Measurements from ENCODE around the gene VWA8. TPM values are rescaled to one million over a fixed set of nuclear protein-coding genes. Genes with fewer than 3 reads are reported as not detected.
A peak's percentile ranks its signal among the peaks of the same experiment; 100 is the strongest.

VWA8 gene
- total RNA-seq, 1 donor = 33.2 TPM

DNA sequence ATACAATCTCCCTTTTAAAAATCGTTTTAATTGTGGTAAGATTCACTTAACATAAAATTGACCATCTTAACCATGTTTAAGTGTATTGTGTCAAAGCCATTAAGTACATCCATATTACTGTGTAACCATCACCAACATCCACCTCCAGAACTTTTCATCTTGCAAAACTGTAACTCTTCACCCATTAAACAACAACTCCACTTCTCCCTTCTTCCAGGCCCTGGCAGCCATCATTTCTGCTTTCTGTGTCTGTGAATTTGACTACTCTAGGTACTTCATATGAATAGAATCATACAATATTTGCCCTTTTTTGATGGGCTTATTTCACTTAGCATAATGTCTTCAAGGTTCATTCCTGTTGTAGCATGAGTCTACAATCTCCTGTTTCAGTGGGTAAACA, 36.5 kb upstream of the VWA8 start:
- TF ChIP-seq, protein P1, sequence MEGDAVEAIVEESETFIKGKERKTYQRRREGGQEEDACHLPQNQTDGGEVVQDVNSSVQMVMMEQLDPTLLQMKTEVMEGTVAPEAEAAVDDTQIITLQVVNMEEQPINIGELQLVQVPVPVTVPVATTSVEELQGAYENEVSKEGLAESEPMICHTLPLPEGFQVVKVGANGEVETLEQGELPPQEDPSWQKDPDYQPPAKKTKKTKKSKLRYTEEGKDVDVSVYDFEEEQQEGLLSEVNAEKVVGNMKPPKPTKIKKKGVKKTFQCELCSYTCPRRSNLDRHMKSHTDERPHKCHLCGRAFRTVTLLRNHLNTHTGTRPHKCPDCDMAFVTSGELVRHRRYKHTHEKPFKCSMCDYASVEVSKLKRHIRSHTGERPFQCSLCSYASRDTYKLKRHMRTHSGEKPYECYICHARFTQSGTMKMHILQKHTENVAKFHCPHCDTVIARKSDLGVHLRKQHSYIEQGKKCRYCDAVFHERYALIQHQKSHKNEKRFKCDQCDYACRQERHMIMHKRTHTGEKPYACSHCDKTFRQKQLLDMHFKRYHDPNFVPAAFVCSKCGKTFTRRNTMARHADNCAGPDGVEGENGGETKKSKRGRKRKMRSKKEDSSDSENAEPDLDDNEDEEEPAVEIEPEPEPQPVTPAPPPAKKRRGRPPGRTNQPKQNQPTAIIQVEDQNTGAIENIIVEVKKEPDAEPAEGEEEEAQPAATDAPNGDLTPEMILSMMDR (IDR thresholded peaks at IDR 0.05; ENCODE audit: insufficient read depth, low read depth, low read length) = no peak
- no peak for DNase-seq (ENCODE audit: low read depth)
- no peak overlapping the region for H3K4me3 ChIP-seq (ENCODE audit: low read depth, low read length)

- TF ChIP-seq, protein P1 (IDR thresholded peaks at IDR 0.05; ENCODE audit: insufficient read depth, low read depth, low read length) = no peak
- DNase-seq (ENCODE audit: low read depth) = peak; percentile 16
Measured at GRCh38 chr13:41995946-41996345, 35.0 kb upstream of the VWA8 start.

GRCh38 chr13:41995336-41995735, 34.4 kb upstream of the VWA8 start:
- TF ChIP-seq, protein P1 (IDR thresholded peaks at IDR 0.05; ENCODE audit: insufficient read depth, low read depth, low read length) = no peak
- no peak for DNase-seq (ENCODE audit: low read depth)
- H3K4me3 ChIP-seq (ENCODE audit: low read depth, low read length) = no peak overlapping the region

More at GRCh38 chr13:41995946-41996345, 35.0 kb upstream of the VWA8 start:
- no peak overlapping the region for H3K4me3 ChIP-seq (ENCODE audit: low read depth, low read length)

DNA sequence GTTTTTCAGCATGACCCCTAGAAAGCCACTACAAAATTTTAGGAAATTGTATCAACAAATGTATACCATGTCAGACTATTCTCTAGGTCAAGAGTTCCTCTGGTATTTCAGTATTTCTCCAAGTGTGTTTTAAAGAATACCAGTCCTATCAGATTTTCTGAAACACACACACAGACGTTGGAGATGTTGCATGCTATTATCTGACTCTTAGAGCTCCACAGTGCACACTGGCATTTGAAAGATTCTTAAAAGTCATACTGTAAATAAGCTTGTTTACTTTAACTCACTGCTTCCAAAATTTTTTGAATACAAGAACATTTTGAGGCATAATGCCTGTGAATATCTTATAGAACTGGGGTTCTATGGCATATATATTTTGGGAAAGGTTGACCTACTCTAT, 33.8 kb upstream of the VWA8 start:
- TF ChIP-seq, protein P1 (IDR thresholded peaks at IDR 0.05; ENCODE audit: insufficient read depth, low read depth, low read length) = no peak
- no peak for DNase-seq (ENCODE audit: low read depth)
- H3K4me3 ChIP-seq (ENCODE audit: low read depth, low read length) = no peak overlapping the region

DNA sequence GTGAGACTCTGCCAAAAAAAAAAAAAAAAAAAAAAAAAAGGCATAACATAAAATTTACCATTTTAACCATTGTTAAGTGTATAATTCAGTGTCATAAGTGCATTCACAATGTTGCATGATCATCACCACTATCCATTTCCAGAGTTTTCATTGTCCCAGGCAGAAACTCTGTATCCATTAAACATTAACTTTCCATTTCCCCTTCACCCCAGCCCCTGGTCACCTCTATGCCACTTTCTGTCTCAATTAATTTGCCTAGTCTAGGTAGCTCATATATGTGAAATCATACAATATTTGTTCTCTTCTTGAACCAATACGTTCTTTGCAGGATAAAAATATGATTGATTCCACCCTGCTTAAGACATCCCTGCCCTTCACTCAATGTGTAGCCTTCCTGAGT, 31.0 kb upstream of the VWA8 start:
- H3K4me3 ChIP-seq (ENCODE audit: low read depth, low read length) = no peak overlapping the region
- no peak for DNase-seq (ENCODE audit: low read depth)
- TF ChIP-seq, protein P1 (IDR thresholded peaks at IDR 0.05; ENCODE audit: insufficient read depth, low read depth, low read length) = no peak

DNA sequence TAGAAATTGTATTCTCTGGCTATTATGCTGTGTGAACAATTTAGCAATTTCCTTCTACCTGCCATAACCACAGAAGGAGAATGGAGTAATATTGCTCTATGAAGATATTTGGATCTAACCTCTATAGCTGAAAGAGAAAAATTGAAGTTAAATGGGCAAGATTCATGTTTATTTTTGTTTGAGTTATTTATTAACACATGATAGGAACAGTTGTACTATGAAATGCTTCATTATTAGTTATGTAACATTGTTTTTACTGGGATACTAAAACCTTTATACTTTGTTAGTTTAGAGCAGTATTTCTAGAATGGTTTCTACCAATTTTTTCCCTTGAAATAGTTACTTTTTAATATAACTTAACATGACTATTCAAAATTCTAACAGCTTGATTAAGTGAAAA, 27.3 kb upstream of the VWA8 start:
- TF ChIP-seq, protein P1 (IDR thresholded peaks at IDR 0.05; ENCODE audit: insufficient read depth, low read depth, low read length) = no peak
- no peak overlapping the region for H3K4me3 ChIP-seq (ENCODE audit: low read depth, low read length)
- no peak for DNase-seq (ENCODE audit: low read depth)

GRCh38 chr13:41985788-41986508, 25.0 kb upstream of the VWA8 start:
- H3K4me3 ChIP-seq (ENCODE audit: low read depth, low read length) = no peak overlapping the region
- TF ChIP-seq, protein P1 (IDR thresholded peaks at IDR 0.05; ENCODE audit: insufficient read depth, low read depth, low read length) = no peak
- peak; percentile 91 for DNase-seq (ENCODE audit: low read depth)
